C4-2B (cell line): ENCODE measurements around the gene IFT52.

Experiments used
- CTCF ChIP-seq: fragments of 450-650 bp; conservative IDR thresholded peaks from 2 replicates; pipeline ENCODE4 v1.5.1; 2017; ENCODE audit warnings: mild to moderate bottlenecking
- ZFX ChIP-seq: fragments of 450-650 bp; IDR thresholded peaks from 2 replicates; pipeline ENCODE4 v1.6.1; 2017

GRCh38 chr20:43682446-43682845 lies 91.7 kb downstream of the IFT52 start:
- TF ChIP-seq CTCF, result no peak
- no peak for TF ChIP-seq ZFX
